SK-N-SH (cell line): ENCODE results near the gene GRM5. TPM values are rescaled to one million over a fixed set of nuclear protein-coding genes. Genes with fewer than 3 reads are reported as not detected.

Experiments used
- CTCF ChIA-PET: fragments of 300-600, 350-600 bp; formaldehyde crosslinking; extraction: SDS; loops from one replicate; lab custom pipeline; 2021; lab: Yijun Ruan, JAX
- POLR2A ChIA-PET: fragments of 350-600 bp; sonication (Branson Sonifier 250); formaldehyde crosslinking; extraction: SDS; loops from one replicate; lab custom pipeline; 2020; ENCODE audit warnings: antibody characterized with exemption, inconsistent platforms; lab: Yijun Ruan, JAX
- DNase-seq: peaks from one replicate; pipeline ENCODE4 v3.0.0; 2012
- H2AFZ ChIP-seq: fragments of 200-600 bp; sonication (generic); 2 replicates; pipeline ENCODE4 v1.8.1; 2016; ENCODE audit warnings: antibody characterized with exemption, mild to moderate bottlenecking, low read depth
- H3F3A ChIP-seq: fragments of 200-600 bp; sonication (generic); replicated peaks from 2 replicates; pipeline ENCODE3; 2016; ENCODE audit warnings: antibody characterized with exemption, mild to moderate bottlenecking; ENCODE audit not compliant: insufficient read depth
- H3K27ac ChIP-seq, 2 experiments: fragments of 200-500 bp in 1 of 2; fragments of 200-600 bp in 1 of 2; sonication (Bioruptor generic) in 1 of 2; sonication (generic), shearing (Covaris generic) in 1 of 2; 2 replicates each; pipeline versions ENCODE4 v1.5.1 to v1.6.1; 2014 to 2016; ENCODE audit warnings: low read depth in 2 of 2, inconsistent platforms in 1 of 2, low read length in 1 of 2, mild to moderate bottlenecking in 1 of 2, mixed read lengths in 1 of 2
- H3K27me3 ChIP-seq: fragments of 200-600 bp; sonication (generic), shearing (Covaris generic); 2 replicates; pipeline ENCODE4 v1.6.1; 2016; ENCODE audit warnings: mixed run types; ENCODE audit not compliant: insufficient read depth
- H3K36me3 ChIP-seq, 2 experiments: fragments of 200-500 bp in 1 of 2; fragments of 200-600 bp in 1 of 2; sonication (Bioruptor generic) in 1 of 2; sonication (generic) in 1 of 2; replicated peaks in 1 of 2; 2 replicates each; pipeline versions ENCODE3 to v1.5.1; 2014 to 2016; ENCODE audit warnings: low read length in 1 of 2, mild to moderate bottlenecking in 1 of 2; ENCODE audit not compliant: insufficient read depth in 2 of 2, control insufficient read depth in 1 of 2
- H3K4me1 ChIP-seq, 2 experiments: fragments of 200-500 bp in 1 of 2; fragments of 200-600 bp in 1 of 2; sonication (Bioruptor generic) in 1 of 2; sonication (generic), shearing (Covaris generic) in 1 of 2; 2 replicates each; pipeline versions ENCODE4 v1.5.1 to v1.6.1; 2014 to 2016; ENCODE audit warnings: low read depth in 1 of 2, low read length in 1 of 2, mixed run types in 1 of 2; ENCODE audit not compliant: insufficient read depth in 2 of 2, control insufficient read depth in 1 of 2
- H3K4me2 ChIP-seq: fragments of 200-600 bp; sonication (generic), shearing (Covaris generic); 2 replicates; pipeline ENCODE4 v1.6.1; 2017; ENCODE audit warnings: mixed run types
- H3K4me3 ChIP-seq, 2 experiments: fragments of 200-500 bp in 1 of 2; fragments of 200-600 bp in 1 of 2; sonication (Bioruptor generic) in 1 of 2; sonication (generic), shearing (Covaris generic) in 1 of 2; 2 replicates each; pipeline versions ENCODE4 v1.5.1 to v1.8.1; 2014 to 2016; ENCODE audit warnings: low read depth in 2 of 2, inconsistent platforms in 1 of 2, low read length in 1 of 2, mild to moderate bottlenecking in 1 of 2, mixed read lengths in 1 of 2, moderate library complexity in 1 of 2
- H3K79me2 ChIP-seq: fragments of 200-600 bp; sonication (generic); 2 replicates; pipeline ENCODE4 v1.8.1; 2017; ENCODE audit warnings: mild to moderate bottlenecking; ENCODE audit not compliant: insufficient read depth
- H3K9ac ChIP-seq: fragments of 200-600 bp; sonication (generic); 2 replicates; pipeline ENCODE4 v1.6.1; 2017; ENCODE audit warnings: mixed run types
- H3K9me2 ChIP-seq: fragments of 200-600 bp; sonication (generic); 2 replicates; pipeline ENCODE4 v1.6.1; 2017; ENCODE audit warnings: mixed run types
- H3K9me3 ChIP-seq: fragments of 200-600 bp; sonication (generic); 2 replicates; pipeline ENCODE4 v1.6.1; 2017; ENCODE audit warnings: mixed run types, mild to moderate bottlenecking, moderate library complexity
- H4K20me1 ChIP-seq: fragments of 200-600 bp; sonication (generic); 2 replicates; pipeline ENCODE4 v1.6.1; 2017; ENCODE audit warnings: mild to moderate bottlenecking, mixed run types; ENCODE audit not compliant: insufficient read depth
- EP300 ChIP-seq, 2 experiments: IDR thresholded peaks; 2 replicates each; pipeline versions ENCODE4 v1.4.0 to v1.6.1; 2012; ENCODE audit warnings: borderline replicate concordance in 1 of 2, low read depth in 1 of 2, low read length in 1 of 2
- FOSL2 ChIP-seq: IDR thresholded peaks from 2 replicates; pipeline ENCODE4 v1.4.0; 2012; ENCODE audit warnings: low read depth, mild to moderate bottlenecking, moderate library complexity, borderline replicate concordance
- FOXJ3 ChIP-seq: sonication (generic); formaldehyde crosslinking; IDR thresholded peaks from 2 replicates; pipeline ENCODE4 v1.5.1; 2020; ENCODE audit warnings: mild to moderate bottlenecking, missing genetic modification reagents
- JUND ChIP-seq: IDR thresholded peaks from 2 replicates; pipeline ENCODE4 v1.4.0; 2012
- NFIC ChIP-seq: IDR thresholded peaks from 2 replicates; pipeline ENCODE4 v1.4.0; 2012; ENCODE audit warnings: borderline replicate concordance
- POLR2AphosphoS5 ChIP-seq: IDR thresholded peaks from 2 replicates; pipeline ENCODE4 v1.6.1; 2012; ENCODE audit warnings: low read depth, low read length
- RAD21 ChIP-seq: IDR thresholded peaks from 2 replicates; pipeline ENCODE4 v1.6.1; 2012; ENCODE audit warnings: mild to moderate bottlenecking, low read length
- RCOR1 ChIP-seq: fragments of 150-350 bp; IDR thresholded peaks from 2 replicates; pipeline ENCODE4 v1.6.1; 2017; ENCODE audit warnings: antibody characterized with exemption, low read length
- TCF12 ChIP-seq: IDR thresholded peaks from 2 replicates; pipeline ENCODE4 v1.4.0; 2012
- TEAD4 ChIP-seq: IDR thresholded peaks from 2 replicates; pipeline ENCODE4 v1.4.0; 2012; ENCODE audit warnings: mild to moderate bottlenecking, borderline replicate concordance; ENCODE audit not compliant: insufficient read depth
- YY1 ChIP-seq: IDR thresholded peaks from 2 replicates; pipeline ENCODE4 v1.4.0; 2012; ENCODE audit warnings: low read depth, mild to moderate bottlenecking
- WGBS: methylation state at CpG from one replicate; pipeline ENCODE4 v1.1.6; 2017; ENCODE audit warnings: low lambda C conversion rate; 5-methylcytosine and 5-hydroxymethylcytosine counted together
- polyA plus RNA-seq, 3 experiments: library from polyadenylated mRNA; depleted of rRNA; stranded (reverse); fragments of >200 nt; gene quantifications; 2 replicates each; pipeline ENCODE4 v1.2.3, GENCODE V29; 2012
- TF ChIP-seq, protein P1 (sequence below): IDR thresholded peaks from 2 replicates; pipeline ENCODE4; 2012
- TF ChIP-seq, protein P2 (sequence below): fragments of 200-600 bp; sonication (generic); IDR thresholded peaks from 2 replicates; pipeline ENCODE4 v1.6.1; 2017; ENCODE audit warnings: antibody characterized with exemption, mild to moderate bottlenecking, moderate library complexity

Gene GRM5
- polyA plus RNA-seq, 1 of the 3 experiments (the other 2 are of a cell fraction) = not detected

DNA sequence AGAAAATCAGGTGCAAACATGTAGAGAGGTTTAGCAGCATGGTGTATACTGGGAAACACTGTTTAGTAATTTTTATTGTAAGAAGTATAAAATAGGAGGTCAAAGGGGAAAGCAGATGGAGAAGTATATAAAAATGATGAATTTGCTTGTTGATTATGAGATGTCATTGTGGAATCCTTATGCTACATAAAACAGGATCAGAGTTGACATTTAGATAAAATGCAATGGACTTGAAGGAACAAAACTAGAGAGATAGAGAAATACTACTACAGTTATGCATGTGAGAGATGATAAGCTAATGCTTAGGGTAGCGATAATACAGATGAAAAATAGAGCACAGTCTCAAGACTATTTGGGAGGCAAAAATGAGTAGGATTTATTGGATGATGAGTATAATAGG is 536.4 kb downstream of the GRM5 start:
- H2AFZ ChIP-seq = no peak overlapping the region
- TF ChIP-seq RCOR1 (no peak), FOXJ3 (no peak)
- H3K27ac ChIP-seq = no peak overlapping the region
- no peaks in the 10 kb centered on the region for H3K27me3 ChIP-seq
- H3F3A ChIP-seq = no peaks in the 10 kb centered on the region
- no peak overlapping the region for H3K4me2 ChIP-seq
- CTCF ChIA-PET = interaction anchor here (1.3 to 1.9 kb wide), 2 partner anchors 15 to 30 kb away, joined by 3 to 5 read pairs; no protein-coding TSS in a partner anchor
- H3K9me3 ChIP-seq = no peaks in the 10 kb centered on the region
- POLR2A ChIA-PET = no interaction called here
- no peak for DNase-seq
- WGBS = 89% methylated on average over 1 of the region's 1 CpG
- no peaks in the 10 kb centered on the region for H3K79me2 ChIP-seq
- H3K4me1 ChIP-seq = no peaks in the 10 kb centered on the region
- H3K4me3 ChIP-seq = no peak overlapping the region
- no peaks in the 10 kb centered on the region for H3K36me3 ChIP-seq
- H3K9me2 ChIP-seq = no peaks in the 10 kb centered on the region
- no peak overlapping the region for H3K9ac ChIP-seq
- no peaks in the 10 kb centered on the region for H4K20me1 ChIP-seq

DNA sequence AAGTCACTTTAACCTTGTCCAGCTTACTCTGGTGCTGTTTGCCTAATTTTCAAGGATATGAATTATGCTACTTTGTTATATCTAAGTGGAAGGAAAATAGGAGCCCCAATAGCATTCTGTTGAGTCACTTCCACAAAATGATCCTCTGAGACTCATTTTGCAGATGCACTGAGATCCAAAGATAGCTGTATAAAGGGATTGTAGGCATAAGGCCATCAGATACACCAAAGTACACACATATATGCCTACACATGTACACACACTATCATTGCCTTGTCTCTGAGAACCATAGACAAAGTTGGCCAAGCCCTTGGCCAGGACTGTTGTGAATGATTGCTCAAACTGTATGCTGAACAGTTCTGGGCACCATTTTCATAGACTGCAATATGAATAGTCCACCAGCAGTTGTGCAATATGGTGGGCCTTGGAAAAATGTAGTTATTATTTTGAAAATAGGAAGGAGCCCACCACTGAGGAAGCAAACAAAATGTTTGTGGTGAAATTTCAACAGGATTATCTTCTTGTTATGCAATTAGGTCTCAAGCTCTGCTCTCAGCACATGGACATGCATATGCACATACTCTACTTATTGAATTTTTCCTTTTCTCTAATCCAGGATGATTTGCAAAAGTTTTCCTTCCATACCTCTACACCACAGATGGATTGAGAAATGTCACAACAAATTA is 542.3 kb downstream of the GRM5 start:
- H3K36me3 ChIP-seq = no peaks in the 10 kb centered on the region
- 0 out of 2 replicates have a peak overlapping the region, but pooled peaks have one; percentile 24 for H3K4me2 ChIP-seq
- H3K27me3 ChIP-seq = no peaks in the 10 kb centered on the region
- H3K9ac ChIP-seq = no peak overlapping the region
- peaks cover 11% of the 10 kb centered on the region for H3F3A ChIP-seq
- H3K9me3 ChIP-seq = no peaks in the 10 kb centered on the region
- CTCF ChIA-PET = no interaction called here
- H3K9me2 ChIP-seq = no peaks in the 10 kb centered on the region
- TF ChIP-seq FOSL2 (peak; percentile 50; the same call in 1 of the 2 replicates), NFIC (peak; percentile 5; the same call in 1 of the 2 replicates), TCF12 (0 out of 2 replicates have a peak, but pooled peaks have one; percentile 6), EP300 (IDR thresholded peaks at IDR 0.05; ENCODE audit: borderline replicate concordance in 1 of 2, low read depth in 1 of 2, low read length in 1 of 2) (peak in 1 of 2 experiments; percentile 57; a peak in 1 of 4 replicates), JUND (peak; percentile 65), POLR2AphosphoS5 (no peak), YY1 (no peak), RAD21 (no peak), TEAD4 (0 out of 2 replicates have a peak, but pooled peaks have one; percentile 37)
- TF ChIP-seq, protein P1, sequence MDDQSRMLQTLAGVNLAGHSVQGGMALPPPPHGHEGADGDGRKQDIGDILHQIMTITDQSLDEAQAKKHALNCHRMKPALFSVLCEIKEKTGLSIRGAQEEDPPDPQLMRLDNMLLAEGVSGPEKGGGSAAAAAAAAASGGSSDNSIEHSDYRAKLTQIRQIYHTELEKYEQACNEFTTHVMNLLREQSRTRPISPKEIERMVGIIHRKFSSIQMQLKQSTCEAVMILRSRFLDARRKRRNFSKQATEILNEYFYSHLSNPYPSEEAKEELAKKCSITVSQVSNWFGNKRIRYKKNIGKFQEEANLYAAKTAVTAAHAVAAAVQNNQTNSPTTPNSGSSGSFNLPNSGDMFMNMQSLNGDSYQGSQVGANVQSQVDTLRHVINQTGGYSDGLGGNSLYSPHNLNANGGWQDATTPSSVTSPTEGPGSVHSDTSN = peak; percentile 40
- TF ChIP-seq, protein P2, sequence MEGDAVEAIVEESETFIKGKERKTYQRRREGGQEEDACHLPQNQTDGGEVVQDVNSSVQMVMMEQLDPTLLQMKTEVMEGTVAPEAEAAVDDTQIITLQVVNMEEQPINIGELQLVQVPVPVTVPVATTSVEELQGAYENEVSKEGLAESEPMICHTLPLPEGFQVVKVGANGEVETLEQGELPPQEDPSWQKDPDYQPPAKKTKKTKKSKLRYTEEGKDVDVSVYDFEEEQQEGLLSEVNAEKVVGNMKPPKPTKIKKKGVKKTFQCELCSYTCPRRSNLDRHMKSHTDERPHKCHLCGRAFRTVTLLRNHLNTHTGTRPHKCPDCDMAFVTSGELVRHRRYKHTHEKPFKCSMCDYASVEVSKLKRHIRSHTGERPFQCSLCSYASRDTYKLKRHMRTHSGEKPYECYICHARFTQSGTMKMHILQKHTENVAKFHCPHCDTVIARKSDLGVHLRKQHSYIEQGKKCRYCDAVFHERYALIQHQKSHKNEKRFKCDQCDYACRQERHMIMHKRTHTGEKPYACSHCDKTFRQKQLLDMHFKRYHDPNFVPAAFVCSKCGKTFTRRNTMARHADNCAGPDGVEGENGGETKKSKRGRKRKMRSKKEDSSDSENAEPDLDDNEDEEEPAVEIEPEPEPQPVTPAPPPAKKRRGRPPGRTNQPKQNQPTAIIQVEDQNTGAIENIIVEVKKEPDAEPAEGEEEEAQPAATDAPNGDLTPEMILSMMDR = peak; percentile 6; the same call in 1 of the 2 replicates
- TF ChIP-seq, all 33 proteins: peak for 8
- DNase-seq = no peak
- no peaks in the 10 kb centered on the region for H3K79me2 ChIP-seq
- peaks cover 0 to 18% of the 10 kb centered on the region in 2 experiments; a peak in 3 of 4 replicates for H3K4me1 ChIP-seq
- H4K20me1 ChIP-seq = no peaks in the 10 kb centered on the region
- H3K27ac ChIP-seq = peak overlapping the region in 1 of 2 experiments; percentile 70; a peak in 2 of 4 replicates
- no peak overlapping the region for H2AFZ ChIP-seq
- POLR2A ChIA-PET = no interaction called here
- H3K4me3 ChIP-seq = no peak overlapping the region
